HG03196 (cell line): Measurements from ENCODE around the gene NEK1.
"Not testable (repeated sequence)": the region's sequence is repeated elsewhere in the genome, so short reads cannot be mapped to it uniquely, and the experiment has no call there.

Source experiments
- ATAC-seq: cut with Tn5 transposase; IDR thresholded peaks from one replicate; pipeline ENCODE4 v1.9.1; 2021; ENCODE audit not compliant: unreplicated experiment

NEK1 gene

DNA sequence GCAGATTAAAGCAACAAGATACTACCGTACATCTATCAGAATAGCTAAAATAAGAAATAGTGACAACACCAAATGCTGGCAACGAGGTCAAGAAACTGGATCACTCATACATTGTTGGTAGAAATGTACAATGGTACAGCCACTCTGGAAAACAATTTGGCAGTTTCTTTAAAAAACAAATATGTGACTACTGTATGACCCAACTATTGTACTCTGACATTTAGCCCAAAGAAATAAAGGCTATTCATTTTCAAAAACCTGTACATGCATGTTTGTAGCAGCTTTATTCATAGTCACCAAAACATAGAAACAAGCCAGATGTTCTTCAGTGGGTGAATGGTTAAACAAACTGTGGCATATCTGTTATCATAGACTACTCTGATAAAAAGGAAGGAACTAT lies 16.2 kb upstream of the NEK1 start:
- no peak for ATAC-seq

DNA sequence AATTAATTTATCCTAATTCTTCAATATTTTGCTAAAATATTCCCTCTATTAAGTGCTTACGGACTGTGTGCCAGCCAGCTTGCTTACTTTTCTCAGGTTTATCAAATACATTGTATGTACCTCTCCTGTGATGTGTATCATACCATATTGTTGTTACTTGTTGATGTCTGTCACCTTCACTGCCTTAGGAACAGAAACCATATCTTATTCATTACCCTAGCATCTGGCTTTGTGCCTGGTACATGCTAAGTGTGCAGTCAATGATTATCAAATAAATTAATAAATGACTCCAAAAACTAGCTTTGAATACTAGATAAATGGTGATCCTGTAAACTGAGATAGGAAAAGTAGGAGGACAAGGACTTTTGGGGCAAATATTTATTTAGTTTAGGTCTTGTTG lies 14.9 kb upstream of the NEK1 start:
- peak; percentile 76 for ATAC-seq

DNA sequence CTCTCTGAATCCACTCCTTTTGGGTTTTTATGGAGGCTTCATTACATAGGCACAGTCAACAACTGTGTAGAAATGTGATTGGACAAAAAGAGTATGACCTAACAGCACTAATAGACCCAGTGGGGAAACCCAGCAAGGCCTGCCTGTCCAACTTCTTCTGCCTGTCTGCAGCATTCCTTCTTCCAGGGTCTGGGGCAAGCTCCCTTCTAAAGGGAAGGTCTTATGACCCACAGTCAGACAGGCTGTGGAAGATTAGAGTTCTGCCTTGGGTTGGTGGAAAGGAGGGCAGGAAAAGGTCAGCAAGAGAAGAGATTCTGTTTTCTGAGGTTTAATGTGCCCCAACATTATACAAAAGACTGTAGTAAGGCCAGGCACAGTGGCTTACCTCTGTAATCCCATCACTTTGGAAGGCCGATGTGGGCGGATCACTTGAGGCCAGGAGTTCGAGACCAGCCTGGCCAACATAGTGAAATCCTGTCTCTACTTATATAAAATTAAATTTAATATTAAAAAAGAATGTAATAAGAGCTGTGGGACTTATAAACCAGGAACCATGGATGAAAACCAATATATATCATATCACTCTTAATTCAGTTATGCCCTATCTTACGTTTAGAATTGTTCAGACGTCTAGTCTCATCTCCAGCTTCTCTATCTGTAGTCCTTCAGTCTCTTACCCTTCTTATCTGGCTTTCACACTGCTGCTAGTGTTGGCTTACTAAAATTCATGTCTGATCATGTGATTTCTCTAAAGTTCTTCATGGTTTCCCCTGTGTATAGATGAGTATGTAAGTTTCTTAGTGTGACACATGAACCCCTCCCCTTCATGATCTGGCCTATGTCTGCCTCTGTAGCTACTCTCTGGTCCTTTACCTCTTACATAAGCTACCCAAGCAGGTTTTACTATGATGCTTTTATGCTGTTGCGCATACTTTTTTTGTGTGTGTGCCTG lies 14.2 kb upstream of the NEK1 start:
- ATAC-seq: no peak

DNA sequence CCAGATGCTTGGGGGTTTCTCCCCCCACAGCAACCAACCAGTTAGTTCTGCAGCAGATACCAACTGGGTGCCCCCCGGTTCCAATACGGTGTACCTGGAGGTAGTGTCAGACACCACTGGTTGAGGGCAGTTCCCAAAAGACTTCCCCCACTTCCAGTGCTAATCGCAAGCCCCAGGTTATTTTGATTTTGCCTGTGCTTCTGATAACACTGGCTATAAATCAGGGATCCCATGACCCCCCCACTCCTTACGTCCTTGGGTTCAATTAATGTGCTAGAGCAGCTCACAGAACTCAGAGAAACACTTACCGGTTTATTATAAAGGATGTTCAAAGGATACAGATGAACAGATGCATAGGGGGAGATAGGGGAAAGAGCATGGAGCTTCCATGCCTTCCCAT lies 13.5 kb upstream of the NEK1 start:
- ATAC-seq: no peak

DNA sequence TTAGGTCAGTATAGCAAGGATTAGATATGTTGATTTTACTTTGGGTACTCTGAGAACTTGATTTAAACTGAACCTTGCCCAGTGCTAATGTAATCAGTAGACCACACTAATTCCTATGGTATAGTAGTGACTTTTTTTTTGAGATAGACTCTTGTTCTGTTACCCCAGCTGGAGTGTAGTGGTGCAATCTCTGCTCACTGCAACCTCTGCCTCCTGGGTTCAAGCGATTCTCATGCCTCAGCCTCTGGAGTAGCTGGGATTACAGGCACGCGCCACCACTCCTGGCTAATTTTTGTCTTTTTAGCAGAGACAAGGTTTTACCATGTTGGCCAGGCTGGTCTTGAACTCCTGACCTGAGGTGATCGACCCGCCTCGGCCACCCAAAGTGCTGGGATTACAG lies 11.6 kb upstream of the NEK1 start:
- ATAC-seq: not testable (repeated sequence)

DNA sequence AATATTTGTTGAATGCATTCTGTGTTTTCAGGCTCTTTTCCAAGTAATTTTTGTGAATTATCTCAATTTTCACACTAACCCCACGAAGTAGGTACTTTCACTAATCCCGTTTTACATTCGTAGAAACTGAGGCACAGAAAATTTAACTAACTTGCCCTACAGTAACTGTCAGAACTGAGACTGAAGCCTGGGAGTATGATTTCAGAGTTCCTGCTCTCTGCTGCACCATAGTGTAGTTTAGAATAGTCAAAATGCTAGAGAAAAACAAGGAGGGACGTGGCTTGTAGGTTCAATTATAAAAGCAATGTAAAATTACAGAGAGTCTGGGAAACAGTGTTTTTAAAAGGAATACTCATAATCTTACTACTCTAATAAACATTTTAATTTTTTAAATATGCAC lies 10.2 kb upstream of the NEK1 start:
- no peak for ATAC-seq

DNA sequence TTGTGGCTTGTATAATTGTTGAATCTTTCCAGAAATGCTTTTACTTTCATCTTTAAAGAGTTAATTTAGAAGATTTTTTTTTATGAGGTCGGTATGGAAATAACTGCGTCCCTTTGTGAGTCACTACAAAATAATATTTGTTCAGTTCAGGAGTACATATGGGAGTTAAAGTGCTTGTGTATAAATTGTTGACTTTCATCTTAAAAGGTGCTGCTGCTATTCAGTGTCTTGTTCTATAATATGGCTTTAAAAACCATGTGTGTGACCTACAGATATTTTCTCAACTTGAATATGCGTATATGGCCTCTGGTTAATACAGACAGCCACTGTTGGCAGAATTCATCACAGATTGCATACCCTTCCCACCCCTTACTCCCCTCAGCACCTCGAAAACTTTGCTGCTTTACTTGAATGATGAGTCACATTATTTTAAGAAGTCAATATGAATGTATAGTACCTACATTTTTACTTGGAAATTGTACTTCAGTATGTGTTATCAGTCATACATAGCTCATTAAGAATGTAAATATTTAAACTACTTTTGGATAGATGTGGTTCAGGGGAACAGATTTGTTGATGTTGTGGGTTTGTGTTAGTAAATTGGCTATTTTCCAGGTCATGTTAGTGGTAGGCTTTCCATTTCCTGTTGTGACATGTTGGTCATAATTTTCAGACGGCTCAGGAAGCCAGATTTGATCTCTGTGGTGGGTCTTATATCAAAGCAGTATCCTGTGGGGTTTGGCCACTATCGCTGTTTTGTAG lies 9.5 kb upstream of the NEK1 start:
- no peak for ATAC-seq

DNA sequence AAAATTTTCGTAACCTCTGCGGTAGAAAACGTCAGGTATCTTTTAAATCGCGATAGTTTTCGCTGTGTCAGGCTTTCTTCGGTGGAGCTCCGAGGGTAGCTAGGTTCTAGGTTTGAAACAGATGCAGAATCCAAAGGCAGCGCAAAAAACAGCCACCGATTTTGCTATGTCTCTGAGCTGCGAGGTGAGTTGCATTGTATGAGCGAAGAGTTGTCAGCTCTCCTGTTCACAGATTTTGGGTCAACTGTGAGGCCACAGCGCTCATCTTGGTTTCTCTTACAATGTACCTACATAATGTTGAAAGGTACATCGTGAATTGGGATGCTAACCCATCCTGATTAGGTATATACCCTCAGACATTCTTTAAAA lies 8.5 kb upstream of the NEK1 start:
- ATAC-seq: no peak

DNA sequence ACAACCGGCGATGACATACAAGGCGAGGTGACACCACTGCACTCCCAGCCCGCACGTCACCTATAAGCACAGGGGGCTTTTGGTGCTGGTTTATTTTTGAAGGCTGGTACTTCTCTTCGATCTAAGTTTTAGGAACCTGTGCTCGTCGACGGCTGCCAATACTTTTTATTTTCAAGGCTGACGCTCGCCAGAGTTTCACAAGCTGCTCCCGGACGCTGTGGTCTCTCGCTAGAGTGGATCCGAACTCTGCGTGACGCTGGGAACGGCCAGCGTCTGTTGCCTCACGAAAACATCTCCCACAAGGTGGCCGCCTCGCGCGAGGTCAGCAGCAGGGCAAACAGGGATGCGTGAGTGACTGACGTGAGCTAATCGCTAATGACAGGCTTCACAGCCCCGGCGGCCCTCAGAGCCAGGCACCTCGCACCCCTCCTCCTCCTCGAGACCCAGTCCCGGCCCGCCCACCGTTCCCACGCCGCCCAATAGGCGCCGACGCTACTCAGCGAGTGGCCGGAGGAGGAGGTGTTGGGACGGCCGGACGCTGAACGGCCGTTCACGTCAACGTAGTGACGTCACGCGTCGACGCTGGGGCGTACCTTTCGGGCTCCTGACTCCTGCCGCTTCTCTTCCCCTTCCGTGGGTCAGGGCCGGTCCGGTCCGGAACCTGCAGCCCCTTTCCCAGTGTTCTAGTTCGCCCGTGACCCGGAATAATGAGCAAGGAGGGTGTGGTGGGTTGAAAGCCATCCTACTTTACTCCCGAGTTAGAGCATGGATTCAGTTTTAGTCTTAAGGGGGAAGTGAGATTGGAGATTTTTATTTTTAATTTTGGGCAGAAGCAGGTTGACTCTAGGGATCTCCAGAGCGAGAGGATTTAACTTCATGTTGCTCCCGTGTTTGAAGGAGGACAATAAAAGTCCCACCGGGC lies 7.8 kb upstream of the NEK1 start, which contains the start of gene CLCN3:
Gene CLCN3 (plus strand): TSS at position 621 of the 922 bp plus-strand sequence. CDS start 15,351 bp downstream, outside the sequence.
- ATAC-seq: peak; percentile 97

DNA sequence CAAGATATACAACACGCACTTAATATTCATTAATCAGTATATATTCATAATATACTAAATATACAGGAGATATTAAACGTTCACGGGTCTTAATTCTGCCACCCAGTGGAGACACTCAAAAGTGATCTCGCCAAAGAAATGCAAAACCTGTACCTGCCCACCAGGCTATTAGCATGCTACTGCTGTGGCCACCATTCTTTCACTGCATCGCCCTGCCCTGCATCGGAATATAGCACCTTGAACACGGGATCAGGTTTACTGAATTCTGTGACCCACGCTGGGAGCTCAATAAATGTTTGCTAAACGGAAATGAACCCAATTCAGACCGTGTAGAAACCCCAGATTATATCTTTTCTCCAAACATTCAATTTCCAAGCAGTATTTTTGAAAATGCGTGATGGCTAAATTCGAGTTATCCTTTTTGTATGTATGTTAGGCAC lies 7.2 kb upstream of the NEK1 start:
- ATAC-seq: peak; percentile 48

DNA sequence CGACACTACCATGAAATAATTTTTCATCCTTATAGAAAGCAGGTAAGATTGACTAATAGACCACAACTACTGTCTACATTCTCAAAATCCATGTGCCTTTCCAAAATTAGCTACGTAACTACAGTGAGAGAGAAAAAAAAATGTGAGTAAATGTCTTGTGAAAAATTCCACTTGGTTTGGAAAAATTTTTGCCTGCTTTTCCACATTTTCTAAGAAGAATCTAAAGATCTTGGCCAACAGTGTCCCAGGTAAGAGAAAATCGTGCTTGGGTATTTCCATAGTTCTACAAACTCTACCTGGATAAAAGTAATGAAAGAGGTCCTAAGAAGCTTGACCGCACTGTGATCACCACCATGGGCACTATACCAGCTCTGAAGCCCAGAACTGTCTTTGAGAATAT lies 6.6 kb upstream of the NEK1 start:
- no peak for ATAC-seq

DNA sequence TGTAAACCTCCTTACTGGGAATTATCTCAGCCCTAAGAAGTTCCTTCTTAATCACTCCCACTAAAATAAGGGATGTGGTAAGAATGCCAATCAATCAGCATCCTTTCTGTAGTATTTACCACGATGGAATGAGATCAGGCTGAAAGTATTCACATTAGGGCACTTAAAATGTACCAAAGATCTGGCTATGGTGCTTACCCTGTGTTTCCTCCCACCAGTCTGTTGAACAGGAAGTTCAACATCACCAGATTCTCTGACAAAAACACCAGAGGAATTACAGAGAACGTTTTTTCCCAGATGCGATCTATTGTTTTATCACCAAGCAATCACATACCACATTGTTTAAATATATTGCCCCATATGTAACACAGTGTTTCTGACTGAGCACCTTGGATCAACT lies 5.9 kb upstream of the NEK1 start:
- ATAC-seq: no peak

DNA sequence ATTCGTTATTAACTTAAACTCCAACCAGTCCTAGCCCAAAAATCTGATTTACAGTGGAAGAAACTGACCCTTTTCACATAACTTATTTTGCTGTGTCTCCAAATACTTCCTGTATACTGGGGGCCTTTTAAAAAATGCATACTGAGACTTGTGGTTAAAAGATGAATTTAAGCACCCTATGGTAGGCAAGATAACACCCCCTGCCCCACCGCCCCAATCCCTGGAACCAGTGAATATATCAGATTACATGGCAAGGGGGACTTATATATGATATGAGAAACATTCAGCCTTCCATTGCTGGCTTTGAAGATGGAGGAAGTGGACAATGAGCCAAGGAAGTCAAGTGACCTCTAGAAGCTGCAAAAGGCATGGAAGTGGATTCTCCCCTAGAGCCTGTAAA lies 4.9 kb upstream of the NEK1 start:
- ATAC-seq: no peak

DNA sequence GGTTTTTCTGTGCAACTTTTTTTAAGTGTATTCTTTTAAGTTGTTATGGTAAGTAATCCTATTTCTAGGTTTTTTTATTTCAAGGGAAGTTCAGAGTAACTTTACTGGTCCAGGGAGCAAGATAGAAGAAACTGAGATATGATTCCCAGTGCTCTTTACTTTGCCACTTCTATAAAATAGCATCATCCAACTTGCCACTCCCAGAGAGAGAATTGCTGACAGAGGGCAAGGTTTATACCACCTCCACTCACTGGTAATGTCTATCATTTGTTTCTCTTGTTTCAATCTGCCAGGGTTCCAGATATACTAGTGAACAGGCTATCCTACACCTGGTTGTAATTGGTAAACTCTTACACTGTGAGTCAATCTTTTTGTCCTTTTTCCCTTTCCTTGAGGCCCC lies 4.5 kb upstream of the NEK1 start:
- no peak for ATAC-seq

DNA sequence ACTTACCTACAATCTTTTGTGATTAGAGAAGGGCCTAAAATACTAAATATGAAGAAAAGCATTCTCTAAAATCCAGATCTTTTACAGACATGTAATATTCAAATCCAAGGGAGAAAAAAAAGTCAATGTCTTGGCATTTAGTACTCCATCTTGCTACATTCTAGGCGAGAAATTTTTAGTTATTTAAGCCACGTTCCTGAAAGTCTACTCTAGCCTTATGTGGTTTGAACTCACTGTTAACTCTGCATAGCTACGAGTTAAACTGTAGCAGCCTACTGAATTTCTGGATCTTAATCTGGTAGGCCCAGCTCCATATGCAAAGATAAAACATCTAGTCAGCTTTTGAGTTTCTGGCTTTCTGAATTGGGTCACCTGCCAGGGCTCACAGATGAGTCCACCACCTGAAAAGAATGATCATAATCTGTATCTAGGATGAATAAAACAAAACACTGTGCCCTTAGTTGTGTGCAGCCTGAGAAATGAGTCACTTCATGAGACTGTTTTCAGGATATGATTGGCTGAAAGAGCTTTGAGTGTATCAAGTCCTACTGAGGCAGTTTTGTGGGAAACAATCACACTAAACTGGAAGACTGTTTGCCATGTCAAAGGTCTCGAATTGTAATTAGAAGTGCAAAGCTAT lies 3.2 kb upstream of the NEK1 start:
- no peak for ATAC-seq

DNA sequence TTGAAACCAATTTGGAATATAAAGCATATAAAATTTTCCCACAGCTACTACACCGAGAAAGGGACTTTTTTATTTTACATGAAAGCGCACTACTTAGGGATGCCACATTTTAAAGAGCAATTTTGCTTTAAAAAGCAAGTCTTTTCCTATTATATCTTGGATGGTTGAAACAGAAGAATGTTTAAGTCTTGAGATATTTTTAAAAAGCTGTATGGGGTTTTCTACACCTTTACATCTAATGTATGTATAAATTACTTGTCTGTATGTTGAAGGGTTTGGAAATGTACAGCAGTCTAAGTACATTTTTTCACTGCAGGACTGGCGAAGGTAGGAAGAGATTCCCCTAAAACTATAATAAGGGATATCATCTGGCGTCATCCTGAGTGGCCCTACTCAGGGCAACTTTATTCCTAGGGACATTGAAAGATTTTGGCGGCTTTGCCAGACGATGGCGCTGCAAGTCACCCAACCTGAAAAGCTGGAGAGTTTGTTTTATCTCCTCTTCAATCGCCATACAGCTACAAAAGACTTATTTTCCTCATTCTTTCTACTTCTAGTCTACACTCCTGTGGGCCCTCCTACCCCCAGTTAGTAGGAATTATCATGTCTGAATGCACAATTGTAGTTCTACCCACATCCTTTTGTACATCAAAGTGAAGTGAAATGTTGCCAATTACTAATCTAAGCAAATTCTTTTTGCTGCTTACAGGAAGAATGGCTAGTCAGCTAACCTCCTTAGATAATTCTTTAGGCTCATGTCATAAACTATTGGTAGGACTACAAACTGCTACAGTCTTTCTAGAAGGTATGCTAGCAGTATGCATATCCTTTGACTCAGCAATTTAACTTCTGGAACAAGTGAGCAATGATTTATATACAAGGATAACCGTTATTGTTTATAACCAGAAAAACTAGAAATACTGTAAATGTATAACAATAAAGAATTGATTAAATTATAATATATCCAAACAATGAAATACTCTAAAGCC lies 782 bp upstream of the NEK1 start:
- ATAC-seq: peak; percentile 48

DNA sequence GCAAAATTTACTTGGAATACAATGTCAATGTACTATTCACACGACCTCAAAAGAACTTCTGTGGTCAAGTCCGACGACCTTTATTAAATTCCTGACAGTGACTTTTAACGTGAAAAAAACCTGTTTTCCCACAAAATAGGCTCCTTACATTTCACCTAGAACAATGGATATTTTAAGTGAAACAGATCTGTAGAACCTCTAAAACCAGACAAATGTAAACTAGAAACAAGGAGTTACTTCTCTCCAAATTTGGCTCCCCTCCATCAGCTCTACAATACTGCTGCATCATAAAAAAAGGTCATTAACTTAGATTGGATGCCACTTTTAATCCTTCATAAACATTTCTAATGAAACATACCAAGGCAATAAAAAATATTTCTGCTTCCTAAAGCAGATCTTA lies 1.2 kb downstream of the NEK1 start:
- ATAC-seq: no peak

DNA sequence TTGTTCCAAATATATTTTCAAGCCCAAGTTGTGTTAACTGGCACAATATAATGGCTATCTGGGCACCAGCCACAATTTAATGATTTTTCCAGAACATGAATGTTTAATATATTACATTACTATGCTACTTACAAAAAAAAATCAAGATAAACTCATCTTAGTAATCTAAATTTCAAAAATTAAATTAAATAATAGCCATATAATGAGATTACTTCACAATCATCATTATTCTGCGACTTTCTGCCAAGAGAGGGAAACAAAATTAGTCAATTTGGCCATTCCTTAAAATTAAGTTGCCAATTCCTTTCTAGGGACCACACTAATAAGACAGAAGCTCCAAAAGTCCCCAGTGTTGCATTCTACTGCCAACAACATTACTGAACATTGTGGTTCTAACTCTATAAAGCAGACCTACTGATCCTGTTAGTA lies 7.5 kb downstream of the NEK1 start:
- ATAC-seq: no peak
